Keratinocyte (primary cell): ENCODE measurements around the gene PRXL2C.

Experiments used
- CTCF ChIP-seq, 3 experiments: IDR thresholded peaks in 1 of 3; conservative IDR thresholded peaks in 1 of 3; optimal IDR thresholded peaks in 1 of 3; 2 replicates in 2 of 3; 3 replicates in 1 of 3; pipeline versions ENCODE3 to v1.5.1; 2011; ENCODE audit warnings: low read length in 3 of 3, mild to moderate bottlenecking in 3 of 3, moderate library complexity in 2 of 3, control low read depth in 1 of 3, inconsistent platforms in 1 of 3; ENCODE audit not compliant: insufficient read depth in 2 of 3; ENCODE audit errors: extremely low read depth in 1 of 3
- EZH2 ChIP-seq: IDR thresholded peaks from one replicate; pipeline ENCODE4 v1.6.1; 2012; ENCODE audit warnings: inconsistent platforms, mild to moderate bottlenecking, low read length, moderate library complexity

- TF ChIP-seq CTCF (optimal IDR thresholded peaks at IDR 0.05 in 1 of 3, IDR thresholded peaks at IDR 0.05 in 1 of 3, conservative IDR thresholded peaks at IDR 0.05 in 1 of 3; ENCODE audit: extremely low read depth in 1 of 3, insufficient read depth in 2 of 3, low read length in 3 of 3) (no peak), EZH2 (no peak)
Measured at GRCh38 chr9:96655198-96655851, at the start of gene PRXL2C.
